ENCODE measurements around the gene SLC9A9.

Gene SLC9A9

DNA sequence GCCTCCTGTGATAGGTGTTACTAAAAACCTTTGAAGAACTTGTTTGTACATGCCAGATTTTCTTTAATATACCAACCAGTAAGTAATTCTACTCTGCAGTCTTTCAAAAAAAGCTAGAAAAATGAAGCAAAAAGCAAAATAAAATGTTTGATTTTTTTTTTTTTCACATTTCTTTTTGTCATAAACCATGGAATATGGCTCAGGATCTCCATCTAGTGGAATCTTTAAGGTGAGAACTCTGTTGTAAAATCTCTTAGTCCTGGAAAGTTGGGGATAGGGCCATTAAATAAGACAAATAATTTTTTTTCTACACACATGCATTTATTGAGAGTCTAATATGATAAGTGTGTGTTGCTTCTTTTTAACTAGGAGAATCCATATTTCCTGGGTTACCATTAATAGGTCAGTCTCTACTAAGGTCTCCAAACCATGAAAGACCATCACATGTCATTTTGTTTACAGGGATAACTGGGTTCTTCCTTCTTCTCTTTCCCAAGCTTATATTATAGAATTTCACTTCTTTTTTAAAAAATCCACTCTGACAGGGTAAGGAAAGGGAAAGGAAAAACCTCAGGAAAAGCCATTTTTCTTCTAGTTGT, 84.6 kb downstream of the SLC9A9 start:
- peak in 1 of 58 donors; percentile 27 for DNase-seq

DNA sequence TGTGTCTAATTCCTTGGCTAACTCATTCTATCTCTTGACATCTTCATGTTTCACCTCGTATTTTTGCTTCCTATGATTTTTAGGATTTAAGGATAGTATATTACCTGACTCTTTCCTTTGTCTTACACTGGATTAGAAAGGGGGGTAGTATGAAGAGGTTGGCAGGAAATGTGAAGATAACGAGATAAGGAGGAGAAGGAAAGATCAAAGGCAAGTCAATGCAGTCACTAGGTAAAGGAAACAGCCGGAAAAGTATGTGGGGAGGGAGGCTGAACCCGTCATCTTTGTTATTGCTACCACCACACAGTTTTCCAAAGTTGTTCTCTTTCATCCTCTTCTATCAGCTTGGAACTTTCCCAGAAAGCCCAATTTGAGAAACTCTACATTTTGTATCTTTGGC, 90.6 kb downstream of the SLC9A9 start:
- no peak for DNase-seq

DNA sequence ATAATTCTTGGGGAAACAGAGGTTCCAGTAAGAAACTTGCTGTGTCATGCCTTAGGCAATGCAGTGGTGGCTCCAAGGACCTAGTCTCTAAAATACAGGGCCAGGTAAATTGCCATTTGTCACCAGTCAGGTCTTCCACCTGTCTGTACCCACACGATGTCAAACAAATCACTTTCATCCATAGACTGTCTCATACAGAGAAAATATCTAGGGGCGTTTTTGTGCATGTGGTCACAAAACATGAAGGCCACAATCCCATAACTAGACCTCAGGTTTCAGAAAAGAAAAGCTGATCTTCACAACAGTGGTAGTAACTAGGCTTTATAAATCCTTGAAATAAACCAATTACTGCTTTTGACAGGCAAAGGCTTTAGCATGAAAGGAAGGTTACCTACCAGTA, 92.3 kb downstream of the SLC9A9 start:
- no peak for DNase-seq

DNA sequence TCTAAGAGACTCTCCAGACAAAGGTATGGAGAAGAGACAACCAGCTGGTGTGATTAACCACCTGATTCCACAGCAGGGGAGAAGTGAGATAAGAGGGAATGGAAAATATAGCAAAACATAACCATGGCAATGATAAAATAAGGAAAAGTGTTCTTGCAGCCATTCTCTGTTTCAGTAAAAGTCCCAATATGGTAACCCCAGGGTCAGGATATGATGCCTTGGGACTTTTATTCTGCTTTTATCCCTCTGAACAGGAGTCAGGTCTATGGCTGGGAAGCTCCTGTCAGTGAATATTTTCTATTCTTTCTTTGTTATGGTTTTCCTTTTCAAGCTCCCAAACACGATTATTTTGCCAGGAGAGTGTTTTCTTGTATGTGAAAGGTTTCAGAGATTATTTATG, 94.2 kb downstream of the SLC9A9 start:
- DNase-seq, result no peak

DNA sequence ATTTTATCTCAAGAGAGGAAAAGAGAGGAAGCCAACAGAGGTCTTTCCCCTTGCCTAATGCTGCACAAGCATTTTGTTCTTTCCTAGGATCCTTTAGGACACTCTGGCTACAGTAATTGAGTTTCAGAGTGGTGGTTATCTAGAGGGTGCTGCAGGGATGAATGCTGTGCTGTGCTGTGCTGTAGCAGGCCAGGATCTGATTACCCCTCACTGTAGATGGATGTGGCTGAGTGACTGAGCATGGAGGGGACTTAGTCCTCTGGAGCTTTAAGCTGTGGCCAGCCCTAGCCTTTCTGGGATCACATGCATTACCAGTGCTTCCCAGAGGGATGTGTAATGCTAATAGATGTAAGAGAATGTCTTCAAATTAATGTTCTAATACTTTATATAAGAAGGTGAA, 94.8 kb downstream of the SLC9A9 start:
- no peak for DNase-seq

DNA sequence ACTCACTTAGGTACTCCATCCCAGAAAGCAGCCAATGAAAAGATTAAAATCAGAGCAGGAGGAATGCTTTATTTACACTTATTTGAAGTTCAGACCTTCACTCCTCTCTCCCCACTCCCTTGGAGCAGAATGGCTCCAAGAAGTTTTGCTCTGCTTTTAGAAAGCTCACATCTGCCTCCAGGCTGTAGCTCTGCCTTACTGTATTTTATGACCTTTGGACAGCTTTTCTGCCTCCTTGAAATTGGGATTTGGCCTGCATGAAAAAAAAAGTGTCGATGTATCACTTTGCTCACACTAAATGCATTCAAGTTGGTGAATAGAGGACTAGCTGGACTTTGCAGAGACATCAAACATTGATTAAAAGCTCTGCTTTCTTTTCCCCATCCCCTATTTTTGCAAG, 95.3 kb downstream of the SLC9A9 start:
- DNase-seq, result no peak

DNA sequence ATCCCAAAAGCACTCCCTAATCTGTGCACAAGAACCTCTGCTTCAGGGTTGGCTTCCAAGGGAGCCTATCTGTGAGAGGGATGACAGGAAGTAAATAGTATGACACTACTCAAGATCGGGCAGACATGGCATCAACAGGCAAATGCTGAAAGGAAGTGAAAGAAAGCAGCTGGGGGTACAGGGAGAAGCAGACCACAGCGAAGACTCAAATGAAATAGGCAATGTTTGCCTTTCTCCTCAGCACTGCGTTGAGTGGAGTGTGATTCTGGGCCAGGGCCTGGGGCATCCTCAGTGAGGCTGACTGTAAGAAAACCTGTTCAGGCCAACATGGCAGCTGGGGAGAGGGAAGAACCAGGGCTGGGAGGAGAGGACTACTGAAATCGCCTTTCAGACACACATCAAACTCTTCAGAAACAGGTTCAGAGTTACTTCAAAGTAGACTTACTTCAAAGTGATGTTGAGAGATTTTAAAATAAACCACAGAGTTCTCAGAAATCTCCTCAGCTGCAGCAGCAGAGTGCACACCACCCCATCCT, 96.6 kb downstream of the SLC9A9 start:
- no peak for DNase-seq

DNA sequence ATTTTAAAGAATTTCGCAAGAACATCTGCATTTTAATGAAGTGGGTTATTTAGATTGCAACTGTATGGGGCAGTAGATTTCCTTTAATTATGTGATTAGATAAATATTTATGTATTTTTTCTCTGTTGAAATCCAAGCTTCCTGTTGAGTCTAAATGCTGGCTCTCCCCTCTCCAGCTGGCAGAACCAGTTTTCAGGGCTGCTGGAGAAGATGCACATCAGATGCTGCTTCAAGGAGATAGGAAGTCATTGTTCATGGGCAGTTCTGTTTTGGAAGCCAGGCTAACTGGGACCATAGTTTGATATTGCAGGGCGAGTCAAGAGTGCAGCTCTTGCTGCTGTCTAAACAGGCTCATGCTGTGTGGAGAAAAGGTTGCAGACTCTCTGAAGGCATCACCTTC, 97.4 kb downstream of the SLC9A9 start:
- no peak for DNase-seq

DNA sequence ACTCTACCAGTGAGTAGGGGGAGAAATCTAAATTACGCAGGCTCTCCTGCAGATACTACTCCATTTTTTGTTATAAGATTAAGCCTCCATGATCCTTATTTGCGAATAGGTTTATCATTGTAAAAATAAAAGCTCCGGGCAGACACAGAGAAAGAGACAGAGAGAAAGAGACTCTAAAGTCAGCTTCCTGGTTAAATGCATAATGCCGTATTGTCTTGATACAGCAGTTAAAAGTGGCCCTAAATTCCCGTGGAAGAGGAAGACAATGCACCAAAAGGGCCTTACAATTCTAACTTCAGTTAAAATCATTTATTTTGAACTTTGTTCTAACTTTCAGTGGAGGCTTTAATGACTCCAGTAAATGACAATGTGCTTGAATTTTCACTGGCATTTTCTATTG, 98.3 kb downstream of the SLC9A9 start:
- DNase-seq, result no peak

DNA sequence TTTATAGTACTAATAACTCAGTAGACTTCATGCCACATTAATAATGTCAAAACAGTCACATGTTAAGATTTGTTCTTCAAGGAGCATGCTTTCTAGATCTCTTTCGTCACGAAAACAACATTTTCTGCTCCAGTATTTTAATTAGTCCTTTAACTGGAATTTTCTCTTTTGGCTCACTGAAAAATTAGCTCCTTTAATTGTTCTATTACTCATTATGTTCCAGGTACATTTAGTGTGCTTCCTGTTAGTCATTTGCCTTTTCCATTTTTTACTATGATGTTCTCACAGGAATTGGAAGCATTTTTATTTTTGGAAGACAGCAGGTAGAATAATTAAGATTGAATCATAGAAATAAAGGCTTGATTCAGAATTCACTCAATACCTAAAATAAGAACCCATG, 111.2 kb downstream of the SLC9A9 start:
- no peak for DNase-seq

DNA sequence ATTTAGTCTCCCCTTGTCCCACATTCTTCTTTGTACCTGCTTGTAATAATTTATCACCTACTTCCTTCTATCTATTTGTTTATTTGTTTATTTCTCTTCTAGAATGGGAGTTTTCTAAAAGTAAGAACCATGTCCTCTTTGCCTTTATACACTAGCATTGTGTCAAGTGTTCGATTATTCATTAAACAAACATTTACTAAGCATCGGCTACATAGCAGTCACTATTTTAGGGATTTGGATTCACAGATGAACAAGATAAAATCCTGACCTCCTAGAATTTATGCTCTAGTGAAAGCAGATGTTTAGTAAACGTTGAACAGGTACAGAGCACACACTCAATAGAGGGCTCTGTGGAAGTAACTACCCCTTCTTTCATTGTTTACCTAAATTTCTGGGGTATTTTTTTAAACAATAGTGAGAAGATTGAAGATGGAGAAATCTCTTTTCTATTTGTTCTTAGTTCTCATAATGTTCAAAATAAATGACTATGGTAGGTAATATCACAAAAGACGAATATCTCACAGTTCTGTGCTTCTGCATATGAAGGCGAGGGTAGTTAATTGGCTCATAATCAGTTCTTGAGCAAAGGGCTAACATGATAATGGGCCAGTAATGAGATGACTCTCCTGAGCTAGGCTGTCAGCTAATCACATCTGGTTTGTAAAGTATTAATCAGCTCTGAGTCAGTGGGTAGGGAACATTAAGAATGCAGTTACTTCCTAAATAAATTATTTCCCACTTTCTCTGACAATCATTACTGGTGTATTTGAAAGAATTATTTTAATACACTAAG, 111.9 kb downstream of the SLC9A9 start:
- DNase-seq, result no peak

DNA sequence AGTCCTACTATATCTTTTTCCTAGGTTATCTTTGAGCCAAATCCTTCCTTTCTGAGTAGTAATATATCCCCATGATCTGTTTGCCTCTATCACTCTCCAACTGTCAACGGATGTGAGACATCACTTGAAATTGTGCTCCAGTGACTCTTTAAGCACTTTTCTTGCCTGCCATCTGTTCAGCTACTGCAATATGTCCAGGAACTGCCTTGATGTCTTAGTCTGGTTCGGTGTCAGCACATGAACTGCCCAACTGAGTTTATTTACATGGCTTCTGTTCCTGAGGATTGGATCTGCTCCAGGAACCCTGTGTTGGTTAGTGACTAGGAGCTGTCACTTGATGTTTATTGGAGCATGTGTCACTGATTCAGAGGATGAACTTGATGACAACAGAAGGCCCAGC, 116.5 kb downstream of the SLC9A9 start:
- DNase-seq, result no peak

DNA sequence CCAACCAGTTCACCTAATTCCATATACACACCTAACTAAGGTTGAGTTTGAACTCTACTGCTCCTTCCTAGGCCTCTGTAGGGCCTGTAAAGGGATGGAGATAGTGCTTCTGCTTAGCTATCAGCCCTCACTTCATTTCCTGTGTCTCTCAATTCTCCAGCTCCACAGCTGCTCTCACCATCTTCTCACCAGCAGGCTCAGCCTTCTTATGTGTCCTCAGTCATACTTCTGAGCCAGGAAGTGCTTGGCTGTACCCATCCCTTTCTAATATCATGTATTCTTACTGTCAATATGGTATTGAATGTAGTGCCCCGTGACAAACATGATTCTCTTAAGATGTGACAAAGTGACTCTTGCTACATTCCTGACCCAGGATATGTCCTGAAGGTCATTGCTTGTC, 116.9 kb downstream of the SLC9A9 start:
- DNase-seq, result no peak

DNA sequence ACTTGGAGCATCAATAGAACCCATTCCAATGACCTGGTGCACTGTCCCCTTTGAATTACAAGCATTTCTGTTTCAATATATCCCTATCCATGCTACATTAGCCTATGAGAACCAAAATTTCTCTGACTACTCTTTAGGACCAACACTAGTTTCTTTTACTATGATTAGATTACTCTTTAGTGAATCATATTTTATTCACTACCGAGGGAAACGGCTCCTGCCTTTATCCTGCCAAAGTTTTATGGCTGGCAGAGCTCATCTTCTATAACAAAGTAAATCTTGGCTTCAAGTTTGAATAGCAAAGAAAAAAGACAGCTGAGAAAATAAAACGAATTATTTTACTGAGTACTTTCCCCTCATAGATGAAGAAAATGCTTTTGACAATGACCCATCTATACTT, 120.9 kb downstream of the SLC9A9 start:
- no peak for DNase-seq

DNA sequence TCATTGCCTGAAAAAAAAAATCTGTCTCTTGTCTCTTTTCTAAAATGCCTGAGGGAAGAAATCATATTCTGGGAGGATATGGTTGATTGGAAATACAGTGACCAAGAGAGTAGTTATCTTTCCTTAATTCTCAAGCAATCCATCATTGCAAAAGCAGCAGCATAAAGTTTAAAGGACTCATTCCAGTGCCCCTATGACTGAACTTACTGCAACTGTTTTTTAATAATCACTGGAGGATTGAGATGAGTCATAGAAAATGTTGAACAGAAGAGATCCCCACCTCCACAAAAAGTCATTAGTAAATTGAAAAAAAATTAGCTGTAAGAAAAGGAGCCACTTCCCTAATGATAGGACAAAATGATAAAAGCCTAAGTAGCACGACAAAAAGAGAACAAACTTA, 121.5 kb downstream of the SLC9A9 start:
- DNase-seq, result no peak

DNA sequence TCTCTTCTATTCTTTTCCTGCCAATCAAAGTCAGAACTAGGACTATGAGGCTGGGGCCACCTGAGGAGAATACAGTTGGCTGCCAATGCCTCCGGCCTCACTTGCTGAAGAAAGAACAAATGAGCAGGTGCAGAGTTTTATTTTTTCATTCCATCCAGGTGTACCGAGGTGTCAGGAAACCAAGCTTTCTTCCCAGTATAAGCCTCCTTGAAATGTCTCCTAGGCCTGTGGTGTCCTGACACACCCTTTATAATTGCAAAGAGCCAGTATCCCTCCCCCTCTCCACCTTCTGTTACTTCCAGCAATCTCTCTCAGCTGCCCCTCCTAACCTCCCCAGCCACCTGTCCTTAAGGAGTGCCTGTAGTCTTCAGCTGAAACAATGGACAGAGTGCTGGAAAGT, 127.9 kb downstream of the SLC9A9 start:
- DNase-seq, result no peak

DNA sequence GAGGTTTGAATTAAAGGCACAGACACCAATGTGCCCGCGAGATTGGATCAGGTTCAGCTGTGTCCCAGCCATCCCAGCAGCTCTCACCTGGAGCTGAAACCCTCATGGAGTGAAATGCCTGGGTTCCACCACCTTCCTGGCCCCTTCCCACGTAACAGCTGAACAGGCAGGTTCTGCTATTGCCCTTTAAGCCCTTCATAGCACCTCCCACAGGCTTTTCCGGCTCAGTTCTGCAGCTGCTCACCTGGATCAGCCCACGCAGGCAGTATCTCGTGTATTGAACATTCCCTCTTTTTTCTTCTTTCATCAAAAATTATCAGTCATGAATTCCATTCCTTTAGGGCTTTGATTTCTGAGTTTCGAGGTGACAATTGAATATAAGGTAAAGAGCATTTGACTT, 129.8 kb downstream of the SLC9A9 start:
- DNase-seq, result peak in 1 of 58 donors; percentile 22

DNA sequence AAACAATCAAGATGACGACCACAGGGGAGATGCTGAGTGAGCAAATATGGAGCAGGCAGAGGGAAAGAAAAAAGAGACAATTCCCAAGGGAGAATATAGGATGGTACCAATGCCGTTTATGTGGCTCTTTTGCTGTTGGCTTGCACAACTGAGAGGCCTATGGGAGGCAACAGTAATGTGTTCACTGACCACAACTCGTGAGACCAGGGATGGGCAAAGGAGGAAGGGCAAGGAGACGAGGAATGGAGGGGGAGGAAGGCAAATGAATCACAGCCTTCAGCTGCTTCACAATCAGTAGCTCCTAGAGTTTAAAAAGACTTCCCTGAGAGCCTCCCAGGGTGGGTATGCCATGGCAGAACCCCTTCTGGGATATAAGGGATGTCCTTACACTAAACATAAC, 131.5 kb downstream of the SLC9A9 start:
- DNase-seq, result no peak

DNA sequence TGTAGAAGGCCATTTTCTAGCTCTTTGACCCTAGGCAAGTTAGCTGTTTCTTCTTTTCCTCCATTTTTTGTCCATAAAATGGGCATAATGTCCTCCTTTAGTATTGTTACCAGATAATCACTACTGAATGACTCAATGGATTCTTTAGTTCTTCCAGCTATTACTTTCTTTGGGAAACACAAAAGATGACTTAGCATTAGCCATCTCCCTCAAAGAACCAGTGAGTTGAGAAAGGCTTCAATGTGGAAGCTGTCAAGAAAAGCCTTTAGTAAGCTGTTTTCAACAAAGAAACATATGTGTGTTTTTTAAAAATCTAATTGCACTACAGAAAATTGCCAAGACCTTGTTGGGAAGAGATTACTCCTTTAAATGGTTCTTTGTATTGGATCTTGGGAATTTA, 135.7 kb downstream of the SLC9A9 start:
- no peak for DNase-seq

DNA sequence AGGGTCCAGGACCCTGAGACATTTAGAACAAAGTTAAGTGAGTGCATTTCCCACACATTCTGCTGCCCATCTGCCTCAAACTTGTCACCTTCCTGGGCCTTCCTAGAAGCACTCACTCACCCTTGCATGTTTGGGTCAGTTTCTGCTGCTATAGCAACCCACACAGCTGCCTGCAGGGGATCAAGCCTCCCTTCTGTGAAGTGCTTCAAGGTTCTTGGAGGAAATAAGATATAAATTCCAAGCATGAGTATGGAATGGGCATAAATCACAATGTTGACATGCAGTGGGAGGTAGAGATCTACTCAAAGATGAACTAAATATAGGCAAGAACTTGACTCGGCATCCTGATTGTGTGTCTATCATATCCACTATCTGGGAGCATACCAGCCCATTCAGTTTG, 140.4 kb downstream of the SLC9A9 start:
- no peak for DNase-seq

DNA sequence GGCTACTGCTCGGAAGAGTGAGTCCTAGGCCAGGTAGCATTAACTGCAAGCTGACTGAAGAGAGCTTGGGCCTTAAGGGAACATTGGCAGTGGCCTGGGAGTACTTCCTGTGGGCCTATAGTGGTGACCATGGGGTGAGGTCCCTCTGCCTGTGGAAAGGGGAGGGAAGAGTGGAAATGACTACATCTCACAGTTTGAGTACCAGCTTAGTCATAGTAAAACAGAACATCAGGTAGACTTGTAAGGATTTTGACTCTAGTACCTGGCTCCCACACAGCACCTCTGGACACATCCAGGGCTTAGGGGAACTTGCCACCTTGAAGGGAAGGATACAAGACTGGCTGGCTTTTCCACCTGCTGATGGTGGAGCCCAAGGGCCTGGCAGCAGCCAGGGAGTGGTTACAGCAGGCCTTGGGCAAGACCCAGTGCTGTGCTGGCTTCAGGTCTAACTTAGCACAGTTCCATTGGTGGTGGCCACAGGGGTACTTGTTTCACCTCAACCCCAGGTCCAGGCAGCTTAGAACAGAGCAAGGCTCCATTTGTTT, 147.8 kb downstream of the SLC9A9 start:
- no peak for DNase-seq

DNA sequence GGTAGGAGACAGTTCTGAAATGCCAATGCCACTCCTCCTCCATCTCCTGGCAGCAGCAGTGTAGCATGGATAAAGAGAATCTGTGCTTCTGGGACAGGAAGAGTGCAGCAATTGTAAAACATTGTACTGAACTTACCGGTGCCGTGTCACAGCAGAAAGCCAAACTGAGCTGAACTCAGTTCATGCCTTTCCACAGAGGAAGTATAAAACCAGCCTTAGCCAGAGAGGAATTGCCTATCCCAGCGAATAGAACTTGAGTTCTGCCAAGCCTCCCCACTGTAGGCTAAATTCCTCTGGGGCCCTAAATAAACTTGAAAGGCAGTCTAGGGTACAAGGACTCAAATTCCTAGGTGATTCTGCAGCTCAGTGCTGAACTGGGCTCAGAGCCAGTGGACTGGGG, 148.8 kb downstream of the SLC9A9 start:
- peak in 2 of 58 donors; percentile 6 to 15 for DNase-seq
